Neural cell (in vitro differentiated cells): ENCODE data around the gene RASIP1. TPM values are rescaled to one million over a fixed set of nuclear protein-coding genes. Genes with fewer than 3 reads are reported as not detected.
A peak's percentile ranks its signal among the peaks of the same experiment; 100 is the strongest.

ENCODE experiments used
- H2AFZ ChIP-seq: fragments of 200-600, 300-800 bp; sonication (generic), shearing (Covaris generic); 2 replicates; pipeline ENCODE4 v1.6.0; 2014; ENCODE audit warnings: low read depth, mild to moderate bottlenecking, antibody characterized with exemption, low read length, moderate library complexity
- H3F3A ChIP-seq: fragments of 200-600 bp; shearing (Covaris generic); 2 replicates; pipeline ENCODE4 v1.6.1; 2016; ENCODE audit warnings: mild to moderate bottlenecking, moderate library complexity, mixed read lengths, antibody characterized with exemption, low read length; ENCODE audit not compliant: insufficient read depth, poor library complexity, severe bottlenecking
- H3K27ac ChIP-seq: fragments of 200-600, 300-800 bp; sonication (generic), shearing (Covaris generic); 2 replicates; pipeline ENCODE4 v1.5.1; 2014; ENCODE audit warnings: mild to moderate bottlenecking, low read length, moderate library complexity
- H3K27me3 ChIP-seq: fragments of 300-800, 200-600 bp; sonication (generic), shearing (Covaris generic); 2 replicates; pipeline ENCODE4 v1.6.0; 2014; ENCODE audit warnings: mild to moderate bottlenecking, low read depth, low read length, moderate library complexity; ENCODE audit not compliant: insufficient read depth
- H3K36me3 ChIP-seq: fragments of 300-800, 200-600 bp; sonication (generic), shearing (Covaris generic); 2 replicates; pipeline ENCODE4 v1.5.1; 2014; ENCODE audit warnings: mild to moderate bottlenecking, antibody characterized with exemption, low read length, moderate library complexity; ENCODE audit not compliant: insufficient read depth
- H3K4me2 ChIP-seq: fragments of 300-800, 200-600 bp; sonication (generic), shearing (Covaris generic); 2 replicates; pipeline ENCODE4 v1.6.0; 2014; ENCODE audit warnings: mild to moderate bottlenecking, low read length
- H3K4me3 ChIP-seq: fragments of 300-800, 200-600 bp; sonication (generic), shearing (Covaris generic); 2 replicates; pipeline ENCODE4 v1.5.1; 2014; ENCODE audit warnings: mild to moderate bottlenecking, low read length, moderate library complexity
- H3K79me2 ChIP-seq: fragments of 200-600 bp; shearing (Covaris generic); replicated peaks from 2 replicates; pipeline ENCODE4 v1.6.0; 2014; ENCODE audit warnings: mild to moderate bottlenecking, low read length, moderate library complexity; ENCODE audit not compliant: insufficient read depth
- H3K9ac ChIP-seq: fragments of 300-800, 200-600 bp; sonication (generic), shearing (Covaris generic); 2 replicates; pipeline ENCODE4 v1.6.1; 2016; ENCODE audit warnings: mild to moderate bottlenecking, low read length, mixed read lengths
- H3K9me2 ChIP-seq: fragments of 200-600 bp; shearing (Covaris generic); 2 replicates; pipeline ENCODE4 v1.6.1; 2016; ENCODE audit warnings: mild to moderate bottlenecking, low read length, mixed read lengths; ENCODE audit not compliant: insufficient read depth
- H3K9me3 ChIP-seq: fragments of 200-600, 300-800 bp; sonication (generic), shearing (Covaris generic); 2 replicates; pipeline ENCODE4 v1.6.1; 2016; ENCODE audit warnings: mild to moderate bottlenecking, mixed run types, low read length, moderate library complexity, mixed read lengths
- H4K20me1 ChIP-seq: fragments of 200-600 bp; shearing (Covaris generic); 2 replicates; pipeline ENCODE4 v1.6.1; 2016; ENCODE audit warnings: mild to moderate bottlenecking, mixed run types; ENCODE audit not compliant: insufficient read depth
- EP300 ChIP-seq: fragments of 450-650 bp; conservative IDR thresholded peaks from 2 replicates; pipeline ENCODE4 v1.6.1; 2014; ENCODE audit warnings: antibody characterized with exemption, mild to moderate bottlenecking, moderate library complexity; ENCODE audit not compliant: poor library complexity, severe bottlenecking
- EZH2 ChIP-seq: fragments of 200-600, 300-800 bp; shearing (Covaris generic), sonication (generic); IDR thresholded peaks from 2 replicates; pipeline ENCODE4 v1.6.1; 2014; ENCODE audit warnings: antibody characterized with exemption, low read length, borderline replicate concordance, mild to moderate bottlenecking; ENCODE audit not compliant: insufficient read depth, poor library complexity, severe bottlenecking
- MXI1 ChIP-seq: fragments of 450-650 bp; conservative IDR thresholded peaks from 2 replicates; pipeline ENCODE4 v1.6.1; 2014; ENCODE audit warnings: antibody characterized with exemption, mild to moderate bottlenecking; ENCODE audit not compliant: poor library complexity, severe bottlenecking
- POLR2AphosphoS5 ChIP-seq: IDR thresholded peaks from 2 replicates; pipeline ENCODE4 v1.6.1; 2012
- RAD21 ChIP-seq: fragments of 450-650 bp; conservative IDR thresholded peaks from 2 replicates; pipeline ENCODE4 v1.6.1; 2014; ENCODE audit warnings: antibody characterized with exemption, mild to moderate bottlenecking, moderate library complexity
- SMC3 ChIP-seq: fragments of 450-650 bp; conservative IDR thresholded peaks from 2 replicates; pipeline ENCODE4 v1.6.1; 2014; ENCODE audit warnings: antibody characterized with exemption, mild to moderate bottlenecking, moderate library complexity; ENCODE audit not compliant: poor library complexity
- TAF1 ChIP-seq: IDR thresholded peaks from 2 replicates; pipeline ENCODE4 v1.6.1; 2012; ENCODE audit warnings: low read depth
- polyA plus RNA-seq: library from polyadenylated mRNA; depleted of rRNA; stranded (reverse); fragments of >200 nt; gene quantifications from 2 replicates; pipeline ENCODE4 v1.2.3, GENCODE V29; 2014
- TF ChIP-seq, protein P1 (sequence below): IDR thresholded peaks from 2 replicates; pipeline ENCODE4 v1.6.1; 2012; ENCODE audit warnings: borderline replicate concordance
- TF ChIP-seq, protein P2 (sequence below): fragments of 450-650 bp; IDR thresholded peaks from 2 replicates; pipeline ENCODE4 v1.5.1; 2014; ENCODE audit warnings: antibody characterized with exemption, mild to moderate bottlenecking, moderate library complexity; ENCODE audit not compliant: poor library complexity, severe bottlenecking

The RASIP1 gene
- polyA plus RNA-seq, 1 donor from 2014 or later: not detected

- Histone ChIP-seq H3K27ac (no peak overlapping the region), H4K20me1 (no peaks in the 10 kb centered on the region), H3K4me3 (peak overlapping the region; percentile 67), H3K36me3 (no peaks in the 10 kb centered on the region), H3K27me3 (peaks cover 13% of the 10 kb centered on the region), H3K79me2 (no peaks in the 10 kb centered on the region), H3K4me2 (no peak overlapping the region), H3K9ac (peak overlapping the region; percentile 67), H3F3A (no peaks in the 10 kb centered on the region), H2AFZ (no peak overlapping the region), H3K9me3 (no peaks in the 10 kb centered on the region), H3K9me2 (no peaks in the 10 kb centered on the region)
- TF ChIP-seq POLR2AphosphoS5 (no peak), EZH2 (no peak), TAF1 (no peak), MXI1 (no peak), EP300 (no peak), RAD21 (no peak), SMC3 (no peak)
- TF ChIP-seq, protein P1, sequence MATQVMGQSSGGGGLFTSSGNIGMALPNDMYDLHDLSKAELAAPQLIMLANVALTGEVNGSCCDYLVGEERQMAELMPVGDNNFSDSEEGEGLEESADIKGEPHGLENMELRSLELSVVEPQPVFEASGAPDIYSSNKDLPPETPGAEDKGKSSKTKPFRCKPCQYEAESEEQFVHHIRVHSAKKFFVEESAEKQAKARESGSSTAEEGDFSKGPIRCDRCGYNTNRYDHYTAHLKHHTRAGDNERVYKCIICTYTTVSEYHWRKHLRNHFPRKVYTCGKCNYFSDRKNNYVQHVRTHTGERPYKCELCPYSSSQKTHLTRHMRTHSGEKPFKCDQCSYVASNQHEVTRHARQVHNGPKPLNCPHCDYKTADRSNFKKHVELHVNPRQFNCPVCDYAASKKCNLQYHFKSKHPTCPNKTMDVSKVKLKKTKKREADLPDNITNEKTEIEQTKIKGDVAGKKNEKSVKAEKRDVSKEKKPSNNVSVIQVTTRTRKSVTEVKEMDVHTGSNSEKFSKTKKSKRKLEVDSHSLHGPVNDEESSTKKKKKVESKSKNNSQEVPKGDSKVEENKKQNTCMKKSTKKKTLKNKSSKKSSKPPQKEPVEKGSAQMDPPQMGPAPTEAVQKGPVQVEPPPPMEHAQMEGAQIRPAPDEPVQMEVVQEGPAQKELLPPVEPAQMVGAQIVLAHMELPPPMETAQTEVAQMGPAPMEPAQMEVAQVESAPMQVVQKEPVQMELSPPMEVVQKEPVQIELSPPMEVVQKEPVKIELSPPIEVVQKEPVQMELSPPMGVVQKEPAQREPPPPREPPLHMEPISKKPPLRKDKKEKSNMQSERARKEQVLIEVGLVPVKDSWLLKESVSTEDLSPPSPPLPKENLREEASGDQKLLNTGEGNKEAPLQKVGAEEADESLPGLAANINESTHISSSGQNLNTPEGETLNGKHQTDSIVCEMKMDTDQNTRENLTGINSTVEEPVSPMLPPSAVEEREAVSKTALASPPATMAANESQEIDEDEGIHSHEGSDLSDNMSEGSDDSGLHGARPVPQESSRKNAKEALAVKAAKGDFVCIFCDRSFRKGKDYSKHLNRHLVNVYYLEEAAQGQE: no peak
- TF ChIP-seq, protein P2, sequence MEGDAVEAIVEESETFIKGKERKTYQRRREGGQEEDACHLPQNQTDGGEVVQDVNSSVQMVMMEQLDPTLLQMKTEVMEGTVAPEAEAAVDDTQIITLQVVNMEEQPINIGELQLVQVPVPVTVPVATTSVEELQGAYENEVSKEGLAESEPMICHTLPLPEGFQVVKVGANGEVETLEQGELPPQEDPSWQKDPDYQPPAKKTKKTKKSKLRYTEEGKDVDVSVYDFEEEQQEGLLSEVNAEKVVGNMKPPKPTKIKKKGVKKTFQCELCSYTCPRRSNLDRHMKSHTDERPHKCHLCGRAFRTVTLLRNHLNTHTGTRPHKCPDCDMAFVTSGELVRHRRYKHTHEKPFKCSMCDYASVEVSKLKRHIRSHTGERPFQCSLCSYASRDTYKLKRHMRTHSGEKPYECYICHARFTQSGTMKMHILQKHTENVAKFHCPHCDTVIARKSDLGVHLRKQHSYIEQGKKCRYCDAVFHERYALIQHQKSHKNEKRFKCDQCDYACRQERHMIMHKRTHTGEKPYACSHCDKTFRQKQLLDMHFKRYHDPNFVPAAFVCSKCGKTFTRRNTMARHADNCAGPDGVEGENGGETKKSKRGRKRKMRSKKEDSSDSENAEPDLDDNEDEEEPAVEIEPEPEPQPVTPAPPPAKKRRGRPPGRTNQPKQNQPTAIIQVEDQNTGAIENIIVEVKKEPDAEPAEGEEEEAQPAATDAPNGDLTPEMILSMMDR: no peak
These were observed 826 bp downstream of the RASIP1 start for GRCh38 chr19:48739404-48740163.

- no peaks in the 10 kb centered on the region for H3K36me3 ChIP-seq
- H3K9me3 ChIP-seq: no peaks in the 10 kb centered on the region
- H3K9ac ChIP-seq: peak overlapping the region; percentile 67
- no peak overlapping the region for H3K27ac ChIP-seq
- no peak overlapping the region for H3K4me2 ChIP-seq
- TF ChIP-seq EZH2 (no peak), EP300 (peak; percentile 26), MXI1 (peak; percentile 70), TAF1 (no peak), RAD21 (peak; percentile 54), SMC3 (peak; percentile 64), POLR2AphosphoS5 (peak; percentile 44)
- TF ChIP-seq, protein P2: peak; percentile 71
- H3K4me3 ChIP-seq: peak overlapping the region; percentile 67
- H3F3A ChIP-seq: no peaks in the 10 kb centered on the region
- no peak overlapping the region for H2AFZ ChIP-seq
- peaks cover 13% of the 10 kb centered on the region for H3K27me3 ChIP-seq
- no peaks in the 10 kb centered on the region for H4K20me1 ChIP-seq
- H3K79me2 ChIP-seq: no peaks in the 10 kb centered on the region
- H3K9me2 ChIP-seq: no peaks in the 10 kb centered on the region
These were observed 1.6 kb downstream of the RASIP1 start for GRCh38 chr19:48738557-48739403.
